GM15510 (cell line): ENCODE results near the gene TSR3.

ENCODE experiments used
- POLR2A ChIP-seq: IDR thresholded peaks from 3 replicates; pipeline ENCODE4 v1.6.1; 2011; ENCODE audit warnings: borderline replicate concordance; ENCODE audit not compliant: insufficient read length; ENCODE audit errors: extremely low read depth

Gene TSR3

DNA sequence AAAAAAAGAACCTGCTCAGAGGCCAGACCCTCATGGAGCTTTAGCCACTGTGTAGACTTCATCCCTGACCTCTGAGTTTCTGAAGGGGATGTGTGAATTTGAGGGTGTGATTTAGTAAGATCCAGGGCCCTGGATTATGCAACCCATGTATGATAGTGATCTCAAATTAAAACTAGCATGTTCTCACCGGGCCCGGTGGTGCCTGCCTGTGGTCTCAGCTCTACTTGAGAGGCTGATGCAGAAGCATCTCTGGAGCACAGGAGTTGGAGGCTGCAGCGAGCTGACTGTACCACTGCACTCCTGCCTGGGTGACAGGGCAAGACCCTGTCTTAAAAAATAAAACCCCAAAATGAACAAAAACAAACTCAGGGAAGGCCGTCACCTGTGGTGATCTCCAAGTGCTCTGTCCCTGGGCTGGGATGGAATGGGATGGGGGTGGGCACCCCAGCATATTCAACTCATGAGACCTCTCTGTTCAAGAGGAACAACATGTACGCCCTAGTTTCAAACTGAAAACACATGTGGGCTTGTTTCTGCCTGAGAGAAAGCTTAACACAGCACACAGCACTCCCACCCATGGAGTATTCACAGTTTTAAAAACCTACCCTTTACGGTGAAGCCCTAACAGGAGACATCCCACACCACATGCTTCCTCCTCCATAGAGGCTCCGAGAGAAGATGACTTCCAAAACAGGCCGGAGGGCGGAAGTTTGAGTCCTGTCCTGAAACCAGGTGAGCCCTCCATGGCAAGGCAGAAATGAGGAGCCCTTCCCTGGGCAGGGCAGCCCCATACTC, 30.1 kb upstream of the TSR3 start:
- no peak for TF ChIP-seq POLR2A

DNA sequence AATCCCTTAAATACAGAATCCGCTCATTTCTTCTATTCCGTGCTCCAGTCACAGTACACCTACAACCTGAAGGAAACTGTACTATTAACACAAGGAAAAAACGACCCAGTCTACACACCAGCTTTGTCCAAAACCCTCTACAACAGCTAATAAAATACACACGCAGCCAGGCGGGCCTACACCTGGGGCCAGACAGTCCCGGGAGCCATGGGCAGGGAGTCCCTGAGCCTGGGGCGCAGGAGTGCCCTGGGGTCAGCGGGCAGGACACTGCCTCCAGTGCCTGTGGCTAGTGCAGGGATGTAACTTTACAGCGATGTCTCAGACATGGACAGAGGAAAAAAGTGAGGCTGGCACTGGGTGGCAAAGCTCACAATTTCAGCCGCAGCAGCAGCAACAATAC, 28.5 kb upstream of the TSR3 start:
- no peak for TF ChIP-seq POLR2A

DNA sequence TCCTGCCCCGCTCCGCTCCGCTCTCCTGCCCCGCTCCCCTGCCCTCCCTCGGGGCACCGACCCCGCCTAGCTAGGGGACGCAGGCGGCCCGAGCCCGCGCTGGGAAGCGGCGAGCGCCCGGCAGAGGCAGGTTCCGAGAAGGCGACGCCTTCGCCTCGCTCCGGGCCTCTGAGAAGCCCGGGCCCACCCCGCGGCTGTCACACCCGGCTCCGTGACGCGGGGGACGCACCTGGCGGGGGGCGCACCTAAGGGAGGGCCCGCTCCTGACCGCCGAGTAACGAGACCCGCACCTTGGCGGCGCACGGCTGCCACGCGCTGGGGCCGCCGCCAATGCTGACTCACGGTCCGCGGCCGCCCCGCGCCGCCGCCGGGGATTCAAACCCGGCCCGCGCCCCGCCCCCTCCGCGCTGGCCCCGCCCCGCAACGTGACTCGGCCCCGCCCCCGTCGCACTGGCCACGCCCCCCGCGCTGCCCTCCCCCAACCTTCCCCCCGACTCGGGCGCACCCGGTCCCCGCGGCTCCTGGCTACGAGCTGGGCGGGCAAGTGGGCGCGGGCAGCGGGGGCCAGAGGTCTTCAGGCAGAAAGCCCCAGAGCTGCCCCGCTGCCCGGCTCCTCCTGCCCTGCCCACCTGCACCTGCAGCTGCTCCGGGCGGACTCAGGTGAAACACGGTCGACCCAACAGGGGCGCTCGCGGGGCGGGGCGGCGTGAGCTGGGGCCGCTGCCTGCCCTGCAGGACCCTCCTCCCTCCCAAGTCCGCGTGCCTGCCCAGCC, 27.8 kb upstream of the TSR3 start:
- TF ChIP-seq POLR2A = peak; percentile 77

DNA sequence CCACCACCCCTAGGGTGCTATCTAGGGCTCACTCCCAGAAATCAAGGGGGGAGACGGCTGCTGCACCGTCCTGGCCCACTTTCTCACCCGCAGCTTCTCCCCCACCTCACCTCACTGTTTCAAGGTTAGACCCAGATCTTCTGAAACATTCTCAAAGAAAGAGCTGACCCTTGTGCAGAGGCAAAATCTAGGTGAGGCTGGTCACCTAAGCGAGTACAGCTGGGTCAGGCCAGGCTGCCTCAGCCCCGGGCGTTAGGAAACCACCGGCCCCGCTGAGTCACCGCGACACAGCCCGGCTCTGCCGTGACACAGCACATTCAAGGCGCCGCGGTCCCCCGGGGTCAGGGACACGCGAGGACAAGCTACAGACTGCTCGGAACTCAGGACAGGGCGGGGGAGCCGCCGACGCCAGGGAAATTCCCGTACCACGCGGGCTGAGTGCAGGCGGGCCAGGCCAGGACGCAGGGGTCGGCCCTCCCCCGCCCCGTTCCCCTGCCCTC, 27.2 kb upstream of the TSR3 start:
- no peak for TF ChIP-seq POLR2A

DNA sequence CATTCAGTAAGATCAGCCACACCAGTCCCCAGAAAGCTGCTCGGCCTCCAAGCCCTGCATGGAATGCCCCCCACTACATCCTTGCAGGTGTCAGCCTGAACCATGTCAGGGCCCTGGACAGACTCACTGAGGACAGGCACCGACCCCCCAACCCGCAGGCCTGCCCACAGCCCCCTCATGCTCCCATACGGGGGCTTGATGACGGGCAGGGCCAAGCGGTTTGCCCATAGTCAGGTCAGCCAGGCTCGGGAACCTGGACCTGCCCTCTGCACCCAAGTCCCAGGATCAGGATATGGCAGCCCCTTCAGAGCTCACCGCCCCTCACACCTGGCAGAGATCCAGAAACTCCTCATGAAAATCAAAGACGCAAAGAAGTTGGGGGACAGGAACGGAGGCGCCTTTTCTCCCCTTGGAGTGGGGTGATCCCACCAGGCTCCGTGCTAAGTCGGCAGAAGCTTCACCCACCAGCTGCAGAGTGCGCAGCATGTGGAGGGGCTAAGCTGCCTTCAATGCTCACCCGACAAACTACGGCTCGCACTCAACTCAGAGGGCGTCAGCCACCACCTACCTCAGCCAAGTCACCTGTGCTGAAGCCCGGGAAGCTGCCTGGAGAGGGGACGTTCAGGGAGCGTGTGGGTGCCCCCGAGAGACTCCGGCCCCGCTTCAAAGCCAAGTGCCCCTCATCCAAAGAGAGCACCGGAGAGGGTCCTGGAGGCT, 26.6 kb upstream of the TSR3 start:
- no peak for TF ChIP-seq POLR2A

DNA sequence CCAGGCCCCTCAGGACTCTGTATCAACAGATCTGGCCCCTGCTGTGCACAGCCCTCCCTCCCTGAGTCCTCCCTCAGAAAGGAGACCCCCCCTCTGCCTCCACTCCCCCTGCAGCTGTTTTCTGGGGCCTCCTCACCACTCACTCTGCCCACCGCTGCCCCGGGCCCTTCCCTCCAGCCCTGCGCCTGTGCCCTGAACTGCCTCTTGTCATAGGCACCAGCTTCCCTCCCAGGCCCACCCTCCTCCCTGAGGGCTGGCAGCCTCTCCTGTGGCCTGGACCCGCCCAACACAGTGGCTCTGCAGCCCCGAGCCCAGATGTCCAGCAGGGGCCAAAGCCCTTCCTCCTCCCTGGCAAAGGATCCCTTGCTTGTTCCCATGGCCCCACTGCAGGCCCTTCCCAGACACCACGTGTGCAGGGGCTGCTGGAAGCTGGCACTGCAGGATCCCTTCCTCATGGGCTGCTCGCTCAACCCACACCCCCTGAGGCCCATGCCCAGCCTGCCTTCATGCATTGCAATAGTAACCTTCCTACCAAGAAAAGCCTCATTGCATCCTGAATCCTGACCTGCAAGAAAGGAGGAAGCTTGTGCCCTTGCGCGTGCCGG, 25.8 kb upstream of the TSR3 start:
- TF ChIP-seq POLR2A = no peak

DNA sequence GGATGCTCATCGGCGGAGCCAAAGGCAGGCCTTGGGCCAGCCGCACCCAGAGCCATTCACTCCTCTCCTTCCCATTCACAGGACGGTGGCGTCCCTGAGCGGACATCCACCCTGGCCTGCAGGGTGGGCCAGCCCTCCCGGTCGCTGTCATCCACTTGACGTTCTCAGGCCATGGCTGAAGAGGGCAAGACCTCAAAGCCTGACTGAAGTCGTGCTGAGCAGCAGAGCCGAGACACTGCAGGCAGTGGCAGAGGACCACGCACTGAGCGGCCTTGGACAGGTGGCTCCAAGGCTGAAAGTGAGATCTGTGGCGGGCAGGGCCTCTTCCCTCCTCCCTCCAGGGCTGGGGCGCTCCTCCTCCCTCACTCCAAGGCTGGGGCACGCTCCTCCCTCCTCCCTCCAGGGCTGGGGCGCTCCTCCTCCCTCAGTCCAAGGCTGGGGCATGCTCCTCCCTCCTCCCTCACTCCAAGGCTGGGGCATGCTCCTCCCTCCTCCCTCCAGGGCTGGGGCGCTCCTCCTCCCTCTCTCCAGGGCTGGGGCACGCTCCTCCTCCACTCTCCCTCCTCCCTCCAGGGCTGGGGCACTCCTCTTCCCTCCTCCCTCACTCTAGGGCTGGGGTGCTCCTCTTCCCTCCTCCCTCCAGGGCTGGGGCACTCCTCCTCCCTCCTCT, 24.2 kb upstream of the TSR3 start:
- no peak for TF ChIP-seq POLR2A

DNA sequence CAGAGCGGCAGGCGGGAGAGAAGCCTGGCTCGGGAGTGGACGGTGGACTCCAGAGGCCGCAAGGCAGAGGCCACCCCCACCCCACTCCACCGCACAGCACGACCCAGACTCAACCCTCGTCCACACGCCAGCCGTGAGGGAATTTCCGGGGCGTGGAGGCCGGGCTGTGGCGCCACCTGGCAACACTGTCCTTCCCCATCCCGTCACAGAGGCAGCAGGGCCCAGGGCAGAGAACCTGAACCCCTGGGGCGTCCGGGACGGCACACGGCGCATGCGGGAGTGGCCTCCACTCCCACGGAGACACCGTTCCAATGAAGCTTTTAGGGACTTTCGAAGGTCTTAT, 23.6 kb upstream of the TSR3 start:
- TF ChIP-seq POLR2A = no peak

DNA sequence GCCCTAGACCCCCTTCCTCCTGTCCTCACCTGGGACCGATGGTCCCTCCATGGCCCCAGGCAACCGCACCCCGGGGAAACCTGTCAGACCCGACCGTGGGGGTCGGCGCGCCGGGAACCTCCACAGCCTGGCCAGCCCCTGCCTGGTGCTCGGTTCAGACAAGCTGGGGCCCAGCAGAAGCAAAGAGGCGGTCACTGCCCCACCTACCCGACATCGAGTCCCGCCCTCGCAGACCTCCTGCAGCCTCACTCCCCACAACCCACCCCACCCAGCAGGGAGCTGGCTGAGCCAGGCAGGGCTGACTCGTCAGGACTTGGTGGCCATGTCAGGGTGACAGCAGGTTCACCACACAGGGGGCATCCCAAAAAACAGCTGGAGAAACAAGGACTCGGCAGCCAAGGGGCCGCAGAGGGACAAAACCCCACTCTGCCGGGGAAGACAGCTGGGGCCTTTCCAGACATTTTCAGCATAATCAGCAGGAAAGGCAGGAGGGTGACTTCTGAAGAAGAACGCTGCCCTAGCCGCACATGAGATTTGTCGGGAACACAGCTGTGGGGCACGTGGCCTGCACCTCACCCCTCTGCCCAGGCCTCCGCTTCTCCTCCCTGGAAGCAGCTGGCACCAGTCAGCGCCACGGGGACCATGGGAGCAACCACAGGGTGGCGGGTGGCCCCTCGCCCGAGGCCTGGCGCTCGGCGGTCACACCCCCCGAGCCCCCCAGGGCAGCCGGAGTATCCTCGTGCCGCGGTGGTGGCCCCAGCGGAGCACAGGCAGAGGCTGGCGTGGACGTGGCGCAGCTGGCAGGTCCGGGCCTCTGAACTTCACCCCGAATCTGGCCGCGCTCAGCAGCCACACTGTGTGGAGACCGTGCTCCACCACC, 23.0 kb upstream of the TSR3 start:
- no peak for TF ChIP-seq POLR2A

DNA sequence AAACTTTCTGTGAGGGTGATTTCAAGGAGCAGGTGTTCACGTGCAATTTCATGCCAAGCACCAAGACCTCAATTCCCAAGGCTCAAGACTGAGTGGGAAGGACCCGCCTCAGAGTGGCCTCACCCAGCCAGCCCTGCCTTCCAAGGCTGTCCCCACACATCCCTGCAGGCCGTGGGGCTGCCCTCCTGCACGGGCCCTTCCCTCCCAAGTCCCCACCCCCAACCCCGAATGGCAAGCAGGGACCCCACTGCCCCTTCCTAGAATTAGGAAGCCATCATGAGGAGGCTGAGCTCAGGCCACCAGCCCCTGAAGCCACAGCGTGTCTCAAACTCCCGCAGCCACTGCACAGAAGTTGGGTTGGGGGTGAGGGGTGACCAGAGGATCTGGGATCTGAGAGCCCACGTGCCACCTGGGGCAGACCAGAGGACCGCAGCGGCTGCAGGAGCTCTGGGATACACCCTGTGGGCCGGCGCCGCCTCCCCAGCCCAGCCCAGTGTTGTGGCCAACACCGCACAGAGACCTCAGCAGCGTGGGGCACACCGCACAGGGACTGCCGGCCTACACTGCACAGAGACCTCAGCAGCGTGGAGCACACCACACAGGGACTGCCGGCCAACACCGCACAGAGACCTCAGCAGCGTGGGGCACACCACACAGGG, 20.7 kb upstream of the TSR3 start:
- no peak for TF ChIP-seq POLR2A

DNA sequence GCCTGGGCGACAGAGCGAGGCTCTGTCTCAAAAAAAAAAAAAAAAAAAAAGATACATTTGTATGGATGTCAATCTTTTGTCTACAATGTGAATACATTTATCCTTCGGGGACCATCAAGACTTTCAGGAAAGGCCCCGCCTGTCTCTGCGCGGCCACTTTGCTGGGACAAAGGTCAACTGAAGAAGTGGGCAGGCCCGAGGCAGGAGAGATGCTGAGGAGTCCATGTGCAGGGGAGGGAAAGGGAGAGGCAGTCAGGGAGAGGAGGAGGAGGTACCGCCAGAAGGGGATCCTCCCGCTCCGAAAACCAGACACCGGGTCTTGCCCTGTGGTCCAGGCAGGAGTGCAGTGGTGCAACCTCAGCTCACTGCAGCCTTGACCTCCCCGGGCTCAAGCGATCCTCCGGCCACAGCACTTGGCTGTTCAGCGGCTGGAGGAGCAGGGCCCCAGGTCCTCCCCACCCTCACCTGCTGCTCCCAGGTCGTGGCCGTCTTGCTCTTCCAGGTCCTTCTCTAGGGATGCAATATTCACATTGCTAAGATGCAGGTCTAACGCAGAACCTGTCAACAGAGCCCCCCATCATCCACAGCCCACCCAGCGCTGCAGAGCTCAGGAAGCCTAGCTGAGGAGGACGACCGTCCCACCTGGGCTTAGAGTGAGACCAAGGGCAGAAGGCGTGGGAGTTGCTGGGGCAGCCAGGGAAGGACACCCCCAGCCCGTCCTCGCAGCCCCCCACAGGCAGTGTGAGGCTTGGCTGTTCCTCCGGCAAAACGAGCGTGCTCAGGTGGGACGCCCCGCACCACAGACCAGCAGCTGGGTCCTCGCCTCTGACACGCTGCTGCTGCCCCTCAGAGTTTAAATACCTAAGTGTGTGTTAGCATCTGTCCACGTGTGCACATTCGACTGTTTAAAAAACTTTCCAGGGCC, 19.6 kb upstream of the TSR3 start:
- TF ChIP-seq POLR2A = no peak
